ENCODE data around the gene MLC1.
A peak's percentile ranks its signal among the peaks of the same experiment; 100 is the strongest.

MLC1 gene

GRCh38 chr22:50019316-50019715 is 65.9 kb downstream of the MLC1 start:
- Histone ChIP-seq H2BK15ac (ENCODE audit: low read depth, poor library complexity, severe bottlenecking) (no peak overlapping the region), H3K79me1 (replicated peaks; ENCODE audit: low read length, poor library complexity, severe bottlenecking) (no peaks in the 10 kb centered on the region), H3K9me3 (ENCODE audit: control insufficient read depth, low read length) (peaks cover 5% of the 10 kb centered on the region), H3K4me2 (ENCODE audit: low read length, poor library complexity, severe bottlenecking) (no peak overlapping the region), H2BK120ac (ENCODE audit: low read depth, low read length) (no peak overlapping the region), H4K91ac (ENCODE audit: low read length) (no peak overlapping the region), H3K9ac (ENCODE audit: low read length) (no peak overlapping the region), H2AK5ac (ENCODE audit: low read length, severe bottlenecking) (no peak overlapping the region), H4K8ac (ENCODE audit: low read length) (no peak overlapping the region), H3K27ac (ENCODE audit: low read length, poor library complexity, severe bottlenecking) (no peak overlapping the region), H2BK5ac (ENCODE audit: low read depth, low read length, poor library complexity, severe bottlenecking) (no peak overlapping the region), H3K4me1 (ENCODE audit: control insufficient read depth, insufficient read depth, low read depth, low read length) (peaks cover 5% of the 10 kb centered on the region), H2BK12ac (ENCODE audit: low read length in 2 of 2) (no peak overlapping the region), H3K4ac (ENCODE audit: low read depth in 1 of 2, low read length in 2 of 2) (no peak overlapping the region), H3K18ac (ENCODE audit: low read depth in 1 of 2, low read length in 2 of 2) (no peak overlapping the region), H3K23ac (ENCODE audit: low read length in 2 of 2) (no peak overlapping the region), H3K27me3 (ENCODE audit: control insufficient read depth in 1 of 2, insufficient read depth in 1 of 2, low read length in 2 of 2) (peaks cover 42 to 62% of the 10 kb centered on the region in 2 experiments), H3K14ac (ENCODE audit: low read length in 2 of 2) (no peak overlapping the region), H3K36me3 (ENCODE audit: control insufficient read depth in 1 of 2, insufficient read depth in 2 of 2, low read depth in 1 of 2, low read length in 2 of 2) (no peaks in the 10 kb centered on the region), H2AFZ (ENCODE audit: low read depth, low read length) (no peak overlapping the region), H3K4me3 (ENCODE audit: insufficient read depth in 1 of 2, low read depth in 1 of 2, low read length in 2 of 2) (no peak overlapping the region)
- WGBS = 59% methylated on average over 3 of the region's 3 CpGs
- no peak for DNase-seq

GRCh38 chr22:50018608-50019285 is 66.5 kb downstream of the MLC1 start:
- H2AFZ ChIP-seq (ENCODE audit: low read depth, low read length) = no peak overlapping the region

GRCh38 chr22:50017701-50018224 is 67.5 kb downstream of the MLC1 start:
- no peak overlapping the region for H4K8ac ChIP-seq (ENCODE audit: low read length)
- H3K27me3 ChIP-seq (ENCODE audit: control insufficient read depth in 1 of 2, insufficient read depth in 1 of 2, low read length in 2 of 2) = peaks cover 57 to 76% of the 10 kb centered on the region in 2 experiments
- no peak overlapping the region for H3K27ac ChIP-seq (ENCODE audit: low read length, poor library complexity, severe bottlenecking)
- no peak overlapping the region for H3K4ac ChIP-seq (ENCODE audit: low read depth in 1 of 2, low read length in 2 of 2)
- no peak overlapping the region for H3K4me2 ChIP-seq (ENCODE audit: low read length, poor library complexity, severe bottlenecking)
- H2BK15ac ChIP-seq (ENCODE audit: low read depth, poor library complexity, severe bottlenecking) = no peak overlapping the region
- H3K36me3 ChIP-seq (ENCODE audit: control insufficient read depth in 1 of 2, insufficient read depth in 2 of 2, low read depth in 1 of 2, low read length in 2 of 2) = no peaks in the 10 kb centered on the region
- H2AFZ ChIP-seq (ENCODE audit: low read depth, low read length) = no peak overlapping the region
- H3K4me3 ChIP-seq (ENCODE audit: insufficient read depth in 1 of 2, low read depth in 1 of 2, low read length in 2 of 2) = no peak overlapping the region
- no peak overlapping the region for H4K91ac ChIP-seq (ENCODE audit: low read length)
- no peak for DNase-seq
- no peaks in the 10 kb centered on the region for H3K79me1 ChIP-seq (replicated peaks; ENCODE audit: low read length, poor library complexity, severe bottlenecking)
- no peak overlapping the region for H2BK12ac ChIP-seq (ENCODE audit: low read length in 2 of 2)
- no peak overlapping the region for H3K9ac ChIP-seq (ENCODE audit: low read length)
- peak overlapping the region in 1 of 2 experiments; percentile 38 for H3K14ac ChIP-seq (ENCODE audit: low read length in 2 of 2)
- no peak overlapping the region for H3K18ac ChIP-seq (ENCODE audit: low read depth in 1 of 2, low read length in 2 of 2)
- H2AK5ac ChIP-seq (ENCODE audit: low read length, severe bottlenecking) = no peak overlapping the region
- H3K4me1 ChIP-seq (ENCODE audit: control insufficient read depth, insufficient read depth, low read depth, low read length) = peaks cover 6% of the 10 kb centered on the region
- H3K23ac ChIP-seq (ENCODE audit: low read length in 2 of 2) = peak overlapping the region in 1 of 2 experiments; percentile 17
- 73% methylated on average over 6 of the region's 6 CpGs for WGBS
- no peak overlapping the region for H2BK5ac ChIP-seq (ENCODE audit: low read depth, low read length, poor library complexity, severe bottlenecking)
- peaks cover 5% of the 10 kb centered on the region for H3K9me3 ChIP-seq (ENCODE audit: control insufficient read depth, low read length)
- H2BK120ac ChIP-seq (ENCODE audit: low read depth, low read length) = no peak overlapping the region

More at GRCh38 chr22:50018608-50019285, 66.5 kb downstream of the MLC1 start:
- Histone ChIP-seq H4K8ac (ENCODE audit: low read length) (no peak overlapping the region), H4K91ac (ENCODE audit: low read length) (no peak overlapping the region), H2BK12ac (ENCODE audit: low read length in 2 of 2) (no peak overlapping the region), H3K9me3 (ENCODE audit: control insufficient read depth, low read length) (peaks cover 5% of the 10 kb centered on the region), H3K4me3 (ENCODE audit: insufficient read depth in 1 of 2, low read depth in 1 of 2, low read length in 2 of 2) (no peak overlapping the region), H3K4me1 (ENCODE audit: control insufficient read depth, insufficient read depth, low read depth, low read length) (peaks cover 6% of the 10 kb centered on the region), H3K4ac (ENCODE audit: low read depth in 1 of 2, low read length in 2 of 2) (no peak overlapping the region), H3K79me1 (replicated peaks; ENCODE audit: low read length, poor library complexity, severe bottlenecking) (no peaks in the 10 kb centered on the region), H2BK120ac (ENCODE audit: low read depth, low read length) (no peak overlapping the region), H3K27me3 (ENCODE audit: control insufficient read depth in 1 of 2, insufficient read depth in 1 of 2, low read length in 2 of 2) (peaks cover 48 to 67% of the 10 kb centered on the region in 2 experiments), H3K4me2 (ENCODE audit: low read length, poor library complexity, severe bottlenecking) (no peak overlapping the region), H3K23ac (ENCODE audit: low read length in 2 of 2) (no peak overlapping the region), H3K9ac (ENCODE audit: low read length) (no peak overlapping the region), H3K27ac (ENCODE audit: low read length, poor library complexity, severe bottlenecking) (no peak overlapping the region), H2BK5ac (ENCODE audit: low read depth, low read length, poor library complexity, severe bottlenecking) (no peak overlapping the region), H3K36me3 (ENCODE audit: control insufficient read depth in 1 of 2, insufficient read depth in 2 of 2, low read depth in 1 of 2, low read length in 2 of 2) (no peaks in the 10 kb centered on the region), H3K18ac (ENCODE audit: low read depth in 1 of 2, low read length in 2 of 2) (no peak overlapping the region), H2AK5ac (ENCODE audit: low read length, severe bottlenecking) (no peak overlapping the region), H3K14ac (ENCODE audit: low read length in 2 of 2) (no peak overlapping the region), H2BK15ac (ENCODE audit: low read depth, poor library complexity, severe bottlenecking) (no peak overlapping the region)
- DNase-seq = no peak
- WGBS = 89% methylated on average over 11 of the region's 11 CpGs

- Histone ChIP-seq H2AFZ (ENCODE audit: low read depth, low read length) (no peak overlapping the region), H3K9ac (ENCODE audit: low read length) (no peak overlapping the region), H3K79me1 (replicated peaks; ENCODE audit: low read length, poor library complexity, severe bottlenecking) (no peaks in the 10 kb centered on the region), H2BK5ac (ENCODE audit: low read depth, low read length, poor library complexity, severe bottlenecking) (no peak overlapping the region), H3K9me3 (ENCODE audit: control insufficient read depth, low read length) (peaks cover 5% of the 10 kb centered on the region), H2BK12ac (ENCODE audit: low read length in 2 of 2) (no peak overlapping the region), H3K4ac (ENCODE audit: low read depth in 1 of 2, low read length in 2 of 2) (no peak overlapping the region), H3K27ac (ENCODE audit: low read length, poor library complexity, severe bottlenecking) (no peak overlapping the region), H4K8ac (ENCODE audit: low read length) (no peak overlapping the region), H3K14ac (ENCODE audit: low read length in 2 of 2) (no peak overlapping the region), H3K4me2 (ENCODE audit: low read length, poor library complexity, severe bottlenecking) (no peak overlapping the region), H3K23ac (ENCODE audit: low read length in 2 of 2) (no peak overlapping the region), H3K4me1 (ENCODE audit: control insufficient read depth, insufficient read depth, low read depth, low read length) (peaks cover 6% of the 10 kb centered on the region), H3K36me3 (ENCODE audit: control insufficient read depth in 1 of 2, insufficient read depth in 2 of 2, low read depth in 1 of 2, low read length in 2 of 2) (no peaks in the 10 kb centered on the region), H3K27me3 (ENCODE audit: control insufficient read depth in 1 of 2, insufficient read depth in 1 of 2, low read length in 2 of 2) (peaks cover 64 to 80% of the 10 kb centered on the region in 2 experiments), H3K4me3 (ENCODE audit: insufficient read depth in 1 of 2, low read depth in 1 of 2, low read length in 2 of 2) (no peak overlapping the region), H2AK5ac (ENCODE audit: low read length, severe bottlenecking) (no peak overlapping the region), H3K18ac (ENCODE audit: low read depth in 1 of 2, low read length in 2 of 2) (no peak overlapping the region), H4K91ac (ENCODE audit: low read length) (no peak overlapping the region), H2BK120ac (ENCODE audit: low read depth, low read length) (no peak overlapping the region), H2BK15ac (ENCODE audit: low read depth, poor library complexity, severe bottlenecking) (no peak overlapping the region)
- no peak for DNase-seq
- 75% methylated on average over 21 of the region's 21 CpGs for WGBS
These were observed 68.1 kb downstream of the MLC1 start for GRCh38 chr22:50016988-50017700.

Measured in mesenchymal stem cell (in vitro differentiated cells and primary cell).